Liver (tissue), 9 donors: Measurements from ENCODE around the gene POU6F2. TPM values are rescaled to one million over a fixed set of nuclear protein-coding genes. Genes with fewer than 3 reads are reported as not detected.

Experiments used
- DNase-seq: peaks from one replicate; pipeline ENCODE4 v3.0.0-alpha.2; 2017; ENCODE audit warnings: low spot score
- H3K27ac ChIP-seq, 2 donors: one replicate each; pipeline ENCODE4 v1.7.0; 2013; ENCODE audit warnings: inconsistent platforms in 2 of 2, low read length in 2 of 2, control low read depth in 1 of 2, low read depth in 1 of 2, mild to moderate bottlenecking in 1 of 2
- H3K27me3 ChIP-seq, 4 donors: one replicate each; pipeline versions ENCODE4 v1.6.1 to v1.7.0; 2013; ENCODE audit warnings: low read length in 3 of 4, inconsistent platforms in 1 of 4, mild to moderate bottlenecking in 1 of 4, moderate library complexity in 1 of 4; ENCODE audit not compliant: control insufficient read depth in 4 of 4, insufficient read depth in 4 of 4
- H3K36me3 ChIP-seq, 4 donors: one replicate each; pipeline versions ENCODE4 v1.6.1 to v1.7.0; 2013; ENCODE audit warnings: low read length in 3 of 4, mild to moderate bottlenecking in 3 of 4, low read depth in 1 of 4, moderate library complexity in 1 of 4; ENCODE audit not compliant: control insufficient read depth in 4 of 4, insufficient read depth in 3 of 4
- H3K4me1 ChIP-seq, 4 donors: one replicate each; pipeline versions ENCODE4 v1.6.1 to v1.7.0; 2013; ENCODE audit warnings: low read length in 3 of 4, mild to moderate bottlenecking in 3 of 4, moderate library complexity in 1 of 4; ENCODE audit not compliant: control insufficient read depth in 4 of 4, insufficient read depth in 4 of 4
- H3K4me3 ChIP-seq, 3 donors: one replicate each; pipeline versions ENCODE4 v1.6.1 to v1.7.0; 2013; ENCODE audit warnings: low read length in 3 of 3, control low read depth in 1 of 3, low read depth in 1 of 3, mild to moderate bottlenecking in 1 of 3
- H3K9ac ChIP-seq, 2 donors: one replicate each; pipeline ENCODE4 v1.7.0; 2013; ENCODE audit warnings: low read length in 2 of 2, mild to moderate bottlenecking in 2 of 2, moderate library complexity in 2 of 2, control low read depth in 1 of 2, low read depth in 1 of 2
- H3K9me3 ChIP-seq, 4 donors: one replicate each; pipeline versions ENCODE4 v1.6.1 to v1.7.0; 2013; ENCODE audit warnings: low read length in 3 of 4; ENCODE audit not compliant: control insufficient read depth in 4 of 4
- CTCF ChIP-seq: fragments of 150-350 bp; IDR thresholded peaks from 2 replicates; pipeline ENCODE4 v1.5.1; 2017; ENCODE audit warnings: improper control_type of control experiment, low read depth, low read length; ENCODE audit not compliant: missing input control
- EGR1 ChIP-seq, 2 donors: IDR thresholded peaks; 2 replicates each; pipeline ENCODE4 v1.6.1; 2016 to 2018; ENCODE audit warnings: antibody characterized with exemption in 2 of 2, low read depth in 2 of 2
- FOXA1 ChIP-seq: IDR thresholded peaks from 2 replicates; pipeline ENCODE4 v1.6.1; 2016; ENCODE audit warnings: antibody characterized with exemption
- FOXA2 ChIP-seq: IDR thresholded peaks from 2 replicates; pipeline ENCODE4 v1.6.1; 2016; ENCODE audit warnings: antibody characterized with exemption
- HNF4A ChIP-seq, 2 donors: conservative IDR thresholded peaks; 2 replicates each; pipeline ENCODE4 v1.6.1; 2016; ENCODE audit warnings: antibody characterized with exemption in 2 of 2, mild to moderate bottlenecking in 2 of 2
- JUND ChIP-seq, 2 donors: IDR thresholded peaks; 2 replicates each; pipeline ENCODE4 v1.6.1; 2016; ENCODE audit warnings: antibody characterized with exemption in 2 of 2
- RAD21 ChIP-seq, 2 donors: IDR thresholded peaks; 2 replicates each; pipeline ENCODE4 v1.6.1; 2016; ENCODE audit warnings: antibody characterized with exemption in 2 of 2, mild to moderate bottlenecking in 2 of 2
- SP1 ChIP-seq: IDR thresholded peaks from 2 replicates; pipeline ENCODE4 v1.6.1; 2018; ENCODE audit warnings: antibody characterized with exemption, mild to moderate bottlenecking
- TAF1 ChIP-seq: conservative IDR thresholded peaks from 2 replicates; pipeline ENCODE4 v1.6.1; 2016; ENCODE audit warnings: antibody characterized with exemption, mild to moderate bottlenecking
- YY1 ChIP-seq: IDR thresholded peaks from 2 replicates; pipeline ENCODE4 v1.6.1; 2016; ENCODE audit warnings: antibody characterized with exemption, mild to moderate bottlenecking
- ZBTB33 ChIP-seq: IDR thresholded peaks from 2 replicates; pipeline ENCODE4 v1.6.1; 2016; ENCODE audit warnings: antibody characterized with exemption
- WGBS: extraction: QIAGEN DNeasy Blood & Tissue Kit; methylation state at CpG from one replicate; pipeline ENCODE4 v1.1.7; 2013; 5-methylcytosine and 5-hydroxymethylcytosine counted together
- polyA plus RNA-seq, 2 donors: library from polyadenylated mRNA; stranded (reverse) in 1 of 2; unstranded in 1 of 2; fragments of 200-250 nt in 1 of 2; fragments of >200 nt in 1 of 2; fragmentation: Nextera tagmentation in 1 of 2; extraction: Ambion mirVana in 1 of 2; gene quantifications; one replicate each; pipeline versions ENCODE4 v1.2.1 to v1.2.3, GENCODE V29; 2013 to 2015
- total RNA-seq, 2 donors: library from RNA; depleted of rRNA; stranded (reverse); fragments of >200 nt; gene quantifications; one replicate each; pipeline ENCODE4 v1.2.3, GENCODE V29; 2014
- donor health status: healthy.
- donor health status: healthy.
- donor health status: healthy.
- donor health status: healthy.
- donor health status: healthy.

Gene POU6F2
- total and polyA plus RNA-seq, 4 donors, result under 0.01 to 0.24 (median 0.08) TPM; not detected in 1

- H3K36me3 ChIP-seq, result no peaks in the 10 kb centered on the region
- TF ChIP-seq HNF4A (conservative IDR thresholded peaks at IDR 0.05) (no peak), FOXA1 (no peak), FOXA2 (no peak), TAF1 (no peak), ZBTB33 (no peak), YY1 (no peak), SP1 (no peak), JUND (IDR thresholded peaks at IDR 0.05) (no peak)
- H3K27me3 ChIP-seq, result no peaks in the 10 kb centered on the region
- no peaks in the 10 kb centered on the region for H3K9me3 ChIP-seq
- DNase-seq, result no peak
- WGBS, result 93% methylated on average over 7 of the region's 7 CpGs
- peaks cover 0 to 6% (median 0%) of the 10 kb centered on the region in 4 donors for H3K4me1 ChIP-seq
- H3K9ac ChIP-seq, result no peak overlapping the region
- no peak overlapping the region for H3K4me3 ChIP-seq
- no peak overlapping the region for H3K27ac ChIP-seq
Observed at GRCh38 chr7:38929460-38930171, 48.1 kb upstream of the POU6F2 start.

- peak; percentile 72 for DNase-seq
- 33% methylated on average over 6 of the region's 6 CpGs for WGBS
- Histone ChIP-seq H3K36me3 (no peaks in the 10 kb centered on the region), H3K4me3 (peak overlapping the region in 1 of 3 donors; percentile 11), H3K27ac (no peak overlapping the region), H3K9me3 (no peaks in the 10 kb centered on the region), H3K9ac (peak overlapping the region in 1 of 2 donors; percentile 49), H3K4me1 (peaks cover 0 to 6% (median 0%) of the 10 kb centered on the region in 4 donors), H3K27me3 (no peaks in the 10 kb centered on the region)
- TF ChIP-seq FOXA1, result no peak
- no peak for TF ChIP-seq EGR1 (IDR thresholded peaks at IDR 0.05; ENCODE audit: low read depth in 2 of 2)
- TF ChIP-seq RAD21 (IDR thresholded peaks at IDR 0.05), result peak; percentile 87 to 94
- TF ChIP-seq SP1, result no peak
- peak; percentile 85 for TF ChIP-seq CTCF
- TF ChIP-seq YY1, result peak; percentile 23
Observed at GRCh38 chr7:38932509-38933168, 45.1 kb upstream of the POU6F2 start.

- H3K9me3 ChIP-seq, result no peaks in the 10 kb centered on the region
- no peak overlapping the region for H3K9ac ChIP-seq
- DNase-seq, result no peak
- no peak overlapping the region for H3K27ac ChIP-seq
- 91% methylated on average over 3 of the region's 3 CpGs for WGBS
- TF ChIP-seq RAD21 (IDR thresholded peaks at IDR 0.05) (no peak), JUND (IDR thresholded peaks at IDR 0.05) (no peak), FOXA1 (no peak), HNF4A (conservative IDR thresholded peaks at IDR 0.05) (no peak), ZBTB33 (no peak), FOXA2 (no peak)
- H3K36me3 ChIP-seq, result no peaks in the 10 kb centered on the region
- H3K4me3 ChIP-seq, result no peak overlapping the region
- H3K4me1 ChIP-seq, result peaks cover 0 to 6% (median 0%) of the 10 kb centered on the region in 4 donors
- H3K27me3 ChIP-seq, result no peaks in the 10 kb centered on the region
Observed at GRCh38 chr7:38934051-38934450, 43.7 kb upstream of the POU6F2 start.
